T-helper 1 cell treated with Interleukin-12 subunit alpha and Interleukin-12 subunit beta and Interleukin-4 antibody, amounts not matched to agents 30 μg/mL and 1 μg/mL, for 36 hours (primary cell): ENCODE measurements around the gene PIGX.

Experiments used
- H3K27ac Mint-ChIP-seq: one replicate; pipeline ENCODE4 v1.8.0; 2021; ENCODE audit warnings: mild to moderate bottlenecking, mixed read lengths
- H3K27me3 Mint-ChIP-seq: one replicate; pipeline ENCODE4 v1.8.0; 2021; ENCODE audit warnings: low read depth, mixed read lengths
- H3K36me3 Mint-ChIP-seq: one replicate; pipeline ENCODE4 v1.8.0; 2021; ENCODE audit warnings: low read depth, mixed read lengths
- H3K4me1 Mint-ChIP-seq: one replicate; pipeline ENCODE4 v1.8.0; 2021; ENCODE audit warnings: low read depth, mixed read lengths
- H3K4me3 Mint-ChIP-seq: one replicate; pipeline ENCODE4 v1.8.0; 2021; ENCODE audit warnings: mild to moderate bottlenecking, moderate library complexity, mixed read lengths
- H3K9me3 Mint-ChIP-seq: one replicate; pipeline ENCODE4 v1.8.0; 2021; ENCODE audit warnings: mixed read lengths

PIGX gene

DNA sequence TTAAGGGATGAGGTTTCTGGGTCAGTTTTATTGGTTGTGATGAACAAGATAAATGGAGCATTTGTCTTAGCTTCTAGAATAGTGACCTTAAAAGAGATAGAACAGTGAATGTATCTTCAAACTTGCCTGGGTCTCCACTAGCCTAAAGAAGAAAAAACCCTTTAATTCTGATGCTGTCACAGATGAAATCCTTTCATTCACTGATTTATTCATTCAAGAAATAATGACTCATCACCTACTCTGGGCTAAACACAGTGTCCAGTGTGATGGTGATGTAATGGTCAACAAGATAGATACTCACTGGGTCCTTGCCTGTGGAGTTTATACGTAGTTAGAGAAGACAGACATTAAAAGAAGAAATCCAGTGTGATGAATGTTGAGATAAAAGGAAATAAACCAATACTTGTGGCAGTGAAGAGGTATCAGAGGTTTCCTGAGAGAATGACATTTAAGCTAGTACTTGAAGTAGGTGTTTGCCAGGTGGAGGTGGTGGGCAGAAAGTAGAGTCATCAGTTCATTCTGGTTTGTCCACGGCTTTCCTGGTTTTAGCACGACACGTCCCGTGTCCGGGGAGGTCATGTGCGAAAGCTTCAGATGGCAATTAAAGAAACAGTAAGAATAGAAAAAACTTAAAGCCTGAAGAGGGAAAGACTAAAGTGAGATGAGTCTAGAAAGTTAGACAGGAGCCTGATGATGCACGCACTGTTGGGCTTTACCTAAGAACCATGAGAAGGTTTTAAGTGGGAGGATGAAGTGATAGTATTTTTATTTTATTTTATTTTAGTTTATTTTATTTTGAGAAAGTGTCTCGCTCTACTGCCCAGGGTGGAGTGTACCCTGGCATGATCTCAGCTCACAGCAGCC, 45.9 kb downstream of the PIGX start:
- peak overlapping the region; percentile 39 for H3K27ac Mint-ChIP-seq
- H3K4me3 Mint-ChIP-seq: no peak overlapping the region
- H3K4me1 Mint-ChIP-seq: peaks cover 32% of the 10 kb centered on the region

DNA sequence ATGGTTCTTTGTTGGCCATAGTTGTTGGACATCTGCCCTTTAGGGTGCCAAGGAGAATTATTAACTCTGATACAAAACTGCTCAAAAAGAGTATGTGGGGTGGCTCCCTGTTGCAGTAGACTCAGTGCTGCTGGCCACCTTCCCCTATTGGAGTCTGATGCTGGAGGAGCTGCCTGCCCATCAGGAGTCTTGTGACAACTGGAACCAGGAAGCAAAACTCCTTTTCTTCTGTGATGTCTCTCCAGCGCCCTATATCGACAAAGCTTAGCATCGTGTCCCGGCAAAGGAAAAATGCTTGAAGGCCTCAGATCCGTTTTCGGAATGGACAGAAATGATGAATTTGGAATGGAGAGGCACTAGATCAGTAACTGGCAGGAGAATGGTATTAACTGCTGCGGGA, 51.0 kb downstream of the PIGX start:
- H3K4me1 Mint-ChIP-seq: peaks cover 10% of the 10 kb centered on the region

More for the DNA sequence above, 45.9 kb downstream of the PIGX start:
- H3K36me3 Mint-ChIP-seq: peaks cover 40% of the 10 kb centered on the region
- H3K27me3 Mint-ChIP-seq: no peaks in the 10 kb centered on the region
- H3K9me3 Mint-ChIP-seq: peaks cover 20% of the 10 kb centered on the region

GRCh38 chr3:196765454-196765853, 53.3 kb downstream of the PIGX start:
- Mint-ChIP-seq H3K9me3 (no peaks in the 10 kb centered on the region), H3K36me3 (peaks cover 20% of the 10 kb centered on the region), H3K4me3 (no peak overlapping the region), H3K4me1 (peaks cover 6% of the 10 kb centered on the region), H3K27me3 (no peaks in the 10 kb centered on the region), H3K27ac (no peak overlapping the region)

More for the DNA sequence above, 51.0 kb downstream of the PIGX start:
- Mint-ChIP-seq H3K27ac (peak overlapping the region; percentile 27), H3K4me3 (no peak overlapping the region), H3K9me3 (no peaks in the 10 kb centered on the region), H3K27me3 (no peaks in the 10 kb centered on the region), H3K36me3 (peaks cover 22% of the 10 kb centered on the region)

DNA sequence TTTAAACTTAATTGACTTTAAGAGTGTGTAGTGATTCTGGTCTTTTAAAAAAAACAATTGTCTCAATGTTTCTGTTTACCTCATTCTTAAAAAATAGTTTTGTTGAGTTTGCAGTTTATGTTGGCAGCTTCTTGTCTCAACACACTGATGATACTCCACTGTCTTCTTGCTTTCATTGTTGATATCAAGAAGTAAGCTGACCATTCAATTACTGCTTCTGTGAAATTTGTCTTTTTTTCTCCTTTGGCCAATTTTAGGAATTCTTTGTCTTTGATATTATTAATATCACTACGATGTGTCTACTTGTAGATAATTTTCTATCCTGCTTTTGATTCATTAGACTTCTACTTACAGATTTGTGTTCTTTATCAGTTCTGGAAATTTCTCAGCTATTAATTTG, 58.9 kb downstream of the PIGX start:
- peaks cover 29% of the 10 kb centered on the region for H3K4me1 Mint-ChIP-seq
- peaks cover 13% of the 10 kb centered on the region for H3K36me3 Mint-ChIP-seq
- H3K4me3 Mint-ChIP-seq: no peak overlapping the region
- H3K27me3 Mint-ChIP-seq: no peaks in the 10 kb centered on the region
- no peak overlapping the region for H3K27ac Mint-ChIP-seq
- H3K9me3 Mint-ChIP-seq: no peaks in the 10 kb centered on the region

DNA sequence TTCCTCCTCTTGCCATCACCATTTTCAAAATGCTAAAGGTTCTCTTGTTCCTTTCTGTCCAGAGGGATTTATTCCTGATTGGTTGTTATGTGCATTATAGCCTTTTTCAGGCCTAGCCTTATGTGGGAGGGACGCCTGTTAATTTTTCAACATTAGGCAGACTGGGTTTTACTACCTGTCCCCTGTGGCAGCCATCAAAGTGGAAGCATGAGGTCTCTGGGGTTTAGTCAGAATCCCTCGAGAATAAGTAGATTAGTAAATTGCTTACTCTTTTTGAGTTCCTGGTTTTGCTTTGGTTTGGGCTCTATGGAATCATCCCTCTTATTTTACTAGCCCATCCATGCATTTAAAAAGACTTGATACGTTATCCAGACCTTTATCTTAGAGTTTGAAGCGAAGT, 59.9 kb downstream of the PIGX start:
- H3K4me3 Mint-ChIP-seq: no peak overlapping the region
- H3K27me3 Mint-ChIP-seq: no peaks in the 10 kb centered on the region
- H3K36me3 Mint-ChIP-seq: peaks cover 14% of the 10 kb centered on the region
- no peaks in the 10 kb centered on the region for H3K9me3 Mint-ChIP-seq
- no peak overlapping the region for H3K27ac Mint-ChIP-seq
- H3K4me1 Mint-ChIP-seq: peaks cover 29% of the 10 kb centered on the region

GRCh38 chr3:196772897-196773296, 60.7 kb downstream of the PIGX start:
- peaks cover 29% of the 10 kb centered on the region for H3K4me1 Mint-ChIP-seq
- H3K27ac Mint-ChIP-seq: no peak overlapping the region
- H3K9me3 Mint-ChIP-seq: no peaks in the 10 kb centered on the region
- no peak overlapping the region for H3K4me3 Mint-ChIP-seq
- H3K27me3 Mint-ChIP-seq: no peaks in the 10 kb centered on the region
- peaks cover 16% of the 10 kb centered on the region for H3K36me3 Mint-ChIP-seq

GRCh38 chr3:196774191-196774820, 62.1 kb downstream of the PIGX start:
- H3K27ac Mint-ChIP-seq: no peak overlapping the region
- peaks cover 29% of the 10 kb centered on the region for H3K4me1 Mint-ChIP-seq
- no peaks in the 10 kb centered on the region for H3K27me3 Mint-ChIP-seq
- peaks cover 26% of the 10 kb centered on the region for H3K36me3 Mint-ChIP-seq
- H3K9me3 Mint-ChIP-seq: no peaks in the 10 kb centered on the region
- no peak overlapping the region for H3K4me3 Mint-ChIP-seq

- Mint-ChIP-seq H3K4me1 (peaks cover 29% of the 10 kb centered on the region), H3K4me3 (no peak overlapping the region), H3K36me3 (peaks cover 31% of the 10 kb centered on the region), H3K27ac (no peak overlapping the region), H3K27me3 (no peaks in the 10 kb centered on the region), H3K9me3 (peaks cover 3% of the 10 kb centered on the region)
These were observed 62.8 kb downstream of the PIGX start for GRCh38 chr3:196774848-196775422.

GRCh38 chr3:196775938-196776337, 63.8 kb downstream of the PIGX start:
- Mint-ChIP-seq H3K36me3 (peaks cover 36% of the 10 kb centered on the region), H3K27ac (no peak overlapping the region), H3K27me3 (no peaks in the 10 kb centered on the region), H3K4me3 (no peak overlapping the region), H3K9me3 (peaks cover 8% of the 10 kb centered on the region), H3K4me1 (peaks cover 27% of the 10 kb centered on the region)

GRCh38 chr3:196777836-196778235, 65.7 kb downstream of the PIGX start:
- Mint-ChIP-seq H3K4me1 (peaks cover 19% of the 10 kb centered on the region), H3K36me3 (peaks cover 38% of the 10 kb centered on the region), H3K27me3 (no peaks in the 10 kb centered on the region), H3K9me3 (peaks cover 8% of the 10 kb centered on the region), H3K27ac (no peak overlapping the region), H3K4me3 (no peak overlapping the region)

DNA sequence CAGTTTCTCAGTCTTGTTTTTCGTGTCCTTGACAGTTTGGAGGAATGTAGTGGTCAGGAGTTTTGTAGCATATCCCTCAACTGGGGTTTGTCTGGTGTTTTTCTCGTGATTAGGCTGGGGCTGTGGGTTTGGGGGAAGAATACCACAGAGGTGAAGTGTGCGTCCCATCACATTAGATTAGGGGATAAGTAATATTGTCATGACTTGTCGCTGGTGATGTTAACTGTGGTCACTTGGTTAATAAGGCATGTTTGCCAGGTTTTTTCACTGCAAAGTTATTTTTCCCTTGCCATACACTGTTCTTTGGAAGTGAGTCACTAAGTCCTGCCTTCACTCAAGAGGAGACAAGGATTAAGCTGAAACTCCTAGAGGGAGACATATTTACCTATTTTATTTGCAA, 66.6 kb downstream of the PIGX start:
- Mint-ChIP-seq H3K9me3 (peaks cover 8% of the 10 kb centered on the region), H3K4me3 (no peak overlapping the region), H3K27ac (no peak overlapping the region), H3K36me3 (peaks cover 46% of the 10 kb centered on the region), H3K4me1 (peaks cover 17% of the 10 kb centered on the region), H3K27me3 (no peaks in the 10 kb centered on the region)

- H3K4me3 Mint-ChIP-seq: no peak overlapping the region
- no peaks in the 10 kb centered on the region for H3K27me3 Mint-ChIP-seq
- H3K27ac Mint-ChIP-seq: no peak overlapping the region
- peaks cover 59% of the 10 kb centered on the region for H3K36me3 Mint-ChIP-seq
- peaks cover 8% of the 10 kb centered on the region for H3K9me3 Mint-ChIP-seq
- H3K4me1 Mint-ChIP-seq: peaks cover 2% of the 10 kb centered on the region
These were observed 70.3 kb downstream of the PIGX start for GRCh38 chr3:196782511-196782910.
